Osteocyte (in vitro differentiated cells): ENCODE results near the gene NDUFB5. TPM values are rescaled to one million over a fixed set of nuclear protein-coding genes. Genes with fewer than 3 reads are reported as not detected.

Experiments used
- DNase-seq: peaks from one replicate; pipeline ENCODE4 v3.0.0; 2021; ENCODE audit warnings: mixed read lengths; ENCODE audit not compliant: unreplicated experiment; ENCODE audit errors: extremely low spot score
- H3K27ac Mint-ChIP-seq: one replicate; pipeline ENCODE4 v1.8.0; 2021; ENCODE audit warnings: mild to moderate bottlenecking, mixed read lengths; ENCODE audit not compliant: unreplicated experiment
- H3K27me3 Mint-ChIP-seq: one replicate; pipeline ENCODE4 v1.8.0; 2021; ENCODE audit warnings: mixed read lengths; ENCODE audit not compliant: unreplicated experiment
- H3K36me3 Mint-ChIP-seq: one replicate; pipeline ENCODE4 v1.8.0; 2021; ENCODE audit warnings: mixed read lengths; ENCODE audit not compliant: unreplicated experiment
- H3K4me1 Mint-ChIP-seq: one replicate; pipeline ENCODE4 v1.8.0; 2021; ENCODE audit warnings: mixed read lengths; ENCODE audit not compliant: unreplicated experiment
- H3K4me3 Mint-ChIP-seq: one replicate; pipeline ENCODE4 v1.8.0; 2021; ENCODE audit warnings: mild to moderate bottlenecking, moderate library complexity, mixed read lengths; ENCODE audit not compliant: unreplicated experiment
- H3K9me3 Mint-ChIP-seq: one replicate; pipeline ENCODE4 v1.8.0; 2021; ENCODE audit warnings: mixed read lengths; ENCODE audit not compliant: unreplicated experiment
- CTCF ChIP-seq: fragments of 200-600 bp; sonication (generic); IDR thresholded peaks from 2 replicates; pipeline ENCODE4 v1.5.0; 2021; ENCODE audit warnings: antibody characterized with exemption, mild to moderate bottlenecking, moderate library complexity
- total RNA-seq: library from RNA; stranded (reverse); gene quantifications from 2 replicates; pipeline ENCODE4 v1.2.1, GENCODE V29; 2021

The NDUFB5 gene
- total RNA-seq, 1 donor from 2014 or later, result 87.0 TPM

GRCh38 chr3:179672918-179673317 is 68.3 kb downstream of the NDUFB5 start:
- TF ChIP-seq CTCF, result no peak
- Mint-ChIP-seq H3K27ac (peak overlapping the region; percentile 73), H3K4me1 (peaks cover 54% of the 10 kb centered on the region), H3K9me3 (no peaks in the 10 kb centered on the region), H3K36me3 (no peaks in the 10 kb centered on the region), H3K27me3 (no peaks in the 10 kb centered on the region), H3K4me3 (no peak overlapping the region)
- no peak for DNase-seq

- no peak for TF ChIP-seq CTCF
- Mint-ChIP-seq H3K4me1 (peaks cover 52% of the 10 kb centered on the region), H3K27ac (peak overlapping the region; percentile 73), H3K36me3 (no peaks in the 10 kb centered on the region), H3K9me3 (no peaks in the 10 kb centered on the region), H3K27me3 (no peaks in the 10 kb centered on the region), H3K4me3 (no peak overlapping the region)
- no peak for DNase-seq
Measured at GRCh38 chr3:179673523-179673922, 68.9 kb downstream of the NDUFB5 start.

GRCh38 chr3:179676081-179676480 is 71.5 kb downstream of the NDUFB5 start:
- no peak for TF ChIP-seq CTCF
- Mint-ChIP-seq H3K27me3 (no peaks in the 10 kb centered on the region), H3K4me3 (no peak overlapping the region), H3K4me1 (peaks cover 51% of the 10 kb centered on the region), H3K36me3 (no peaks in the 10 kb centered on the region), H3K27ac (peak overlapping the region; percentile 6), H3K9me3 (no peaks in the 10 kb centered on the region)
- no peak for DNase-seq

Other genes with a start within 250 kb of the NDUFB5 start
- 56.7 and 58.3 TPM in 2 replicates for gene GNB4, start 153.3 kb upstream of the NDUFB5 start, total RNA-seq
- 46.5 and 49.8 TPM in 2 replicates for gene ACTL6A, start 41.9 kb upstream of the NDUFB5 start, total RNA-seq
- gene MRPL47, start 156 bp upstream of the NDUFB5 start, total RNA-seq, result 32.1 and 32.8 TPM in 2 replicates
- 36.3 and 39.7 TPM in 2 replicates for gene USP13, start 48.2 kb downstream of the NDUFB5 start, total RNA-seq